Amniotic stem cell (primary cell): ENCODE results near the gene TRIM24.

Experiments
- DNase-seq: peaks from one replicate; lab custom pipeline; 2025; lab: John Stamatoyannopoulos, UW

The TRIM24 gene

DNA sequence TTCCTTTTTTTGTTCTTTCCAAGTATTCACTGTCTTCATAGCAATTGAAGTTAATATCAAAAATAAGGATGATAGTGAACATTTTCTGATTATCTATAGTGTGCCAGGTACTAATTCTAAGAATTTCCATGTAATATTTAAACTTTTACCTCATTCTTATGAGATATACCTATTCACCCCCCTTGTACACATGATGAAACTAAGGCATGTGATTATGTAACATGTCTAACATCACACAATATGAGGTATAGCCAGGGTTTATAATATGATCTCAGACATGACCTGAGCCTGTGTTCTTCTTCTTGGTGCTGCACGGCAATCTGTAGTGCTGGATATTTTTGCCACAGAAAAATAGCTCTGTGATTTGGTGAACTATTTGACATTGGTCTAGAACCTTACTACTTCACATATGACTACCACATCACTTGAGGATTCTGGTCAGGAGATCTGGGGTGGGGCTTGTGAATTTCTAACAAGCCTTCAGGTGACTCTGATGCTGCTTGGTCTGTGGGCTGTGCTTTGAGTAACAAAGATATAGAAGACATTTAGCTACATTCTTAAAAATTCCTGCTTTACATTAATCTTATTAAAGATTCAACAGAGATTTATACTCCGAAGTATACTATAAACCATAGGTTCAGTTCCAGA, 79.1 kb downstream of the TRIM24 start:
- no peak for DNase-seq

DNA sequence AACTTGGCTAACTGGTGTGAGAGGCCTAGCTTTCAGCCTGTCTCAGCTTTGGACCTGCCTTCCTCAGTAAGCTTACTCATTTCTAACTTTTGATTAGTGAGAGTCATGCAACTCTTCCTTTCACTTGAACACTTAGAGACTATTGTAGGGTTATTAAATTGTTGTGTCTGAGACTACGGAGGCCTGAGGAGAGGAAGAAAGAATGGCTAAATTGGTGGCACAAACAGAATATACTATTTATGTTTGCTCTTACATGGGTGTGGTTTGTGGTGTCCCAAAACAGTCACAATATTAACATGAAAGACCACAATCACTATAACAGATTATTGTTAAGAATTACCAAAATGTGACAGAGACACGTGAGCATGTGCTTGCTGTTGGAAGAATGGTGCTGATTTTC, 82.1 kb downstream of the TRIM24 start:
- DNase-seq, result no peak

DNA sequence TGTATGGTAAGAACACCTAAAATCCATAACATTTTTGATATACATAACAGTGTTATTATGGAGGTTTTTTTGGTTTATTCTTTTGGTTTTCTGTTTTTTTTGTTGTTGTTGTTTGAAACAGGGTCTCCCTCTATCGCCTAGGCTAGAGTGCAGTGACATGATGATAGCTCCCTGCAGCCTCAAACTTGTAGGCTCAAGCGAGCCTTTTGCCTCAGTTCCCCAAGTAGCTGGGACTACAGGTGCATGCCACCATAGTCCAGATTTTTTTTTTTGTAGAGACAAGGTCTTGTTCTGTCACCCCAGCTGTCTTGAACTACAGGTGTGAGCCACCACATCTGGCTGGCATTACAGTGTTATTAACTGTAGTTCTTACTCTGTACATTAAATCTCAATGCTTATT, 83.7 kb downstream of the TRIM24 start:
- DNase-seq, result no peak

DNA sequence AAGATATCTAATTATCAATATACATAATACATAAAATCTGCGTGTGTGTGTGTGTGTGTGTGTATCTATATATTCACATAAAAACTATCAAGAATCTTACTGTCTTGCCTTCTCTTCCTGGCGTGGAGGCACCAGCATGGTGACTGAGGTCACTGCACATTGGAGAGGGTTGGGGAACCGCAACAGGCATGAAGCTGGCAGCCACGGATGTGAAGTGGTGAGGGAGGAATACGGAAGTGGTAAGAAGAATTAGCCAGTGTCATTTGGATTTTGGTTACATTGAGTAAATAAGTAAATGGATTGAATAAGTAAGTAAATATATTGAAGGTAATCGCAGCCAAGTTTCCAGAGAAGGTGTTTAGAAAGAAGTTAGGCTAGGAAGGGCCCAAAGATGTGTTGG, 85.1 kb downstream of the TRIM24 start:
- no peak for DNase-seq

DNA sequence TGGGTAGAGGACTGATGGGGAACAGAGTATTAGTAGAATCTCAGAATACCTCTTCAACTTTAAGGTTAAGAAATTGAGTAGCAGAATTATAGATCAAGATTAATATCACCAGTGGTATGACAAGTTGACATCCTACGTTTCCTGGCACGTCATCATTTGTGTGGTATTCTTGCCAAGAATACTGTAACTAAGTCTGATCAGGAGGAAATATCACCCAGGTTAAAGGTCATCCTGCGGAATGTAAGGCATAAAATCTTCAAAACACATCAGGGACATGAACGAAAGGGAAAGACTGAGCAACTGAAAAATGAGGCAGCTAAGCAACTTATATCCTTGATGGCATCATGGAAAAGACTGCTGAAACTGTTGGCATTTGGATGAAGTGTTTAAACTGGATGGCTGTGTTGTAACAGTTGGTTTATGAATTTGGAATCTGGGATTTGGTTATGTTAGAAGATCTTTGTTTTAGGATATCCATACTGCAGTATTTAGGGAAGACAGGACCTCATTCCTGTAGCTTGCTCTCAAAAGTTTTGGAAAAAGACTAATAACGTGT, 86.1 kb downstream of the TRIM24 start:
- no peak for DNase-seq

DNA sequence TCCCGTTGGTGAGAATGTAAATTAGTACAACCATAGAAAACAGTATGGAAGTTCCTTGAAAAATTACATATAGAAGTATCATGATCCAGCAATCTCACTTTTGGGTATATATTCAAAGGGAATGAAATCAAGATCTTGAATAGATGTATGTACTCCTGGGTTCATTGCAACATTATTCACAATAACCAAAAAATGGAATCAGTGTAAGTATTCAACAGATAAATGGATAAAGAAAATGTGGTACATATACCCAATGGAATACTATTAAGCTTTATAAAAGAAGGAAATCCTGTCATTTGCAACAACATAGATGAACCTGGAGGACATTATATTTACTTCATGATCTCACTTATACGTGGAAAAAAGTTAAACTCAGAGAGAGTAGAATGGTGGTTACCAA, 86.8 kb downstream of the TRIM24 start:
- DNase-seq, result no peak

DNA sequence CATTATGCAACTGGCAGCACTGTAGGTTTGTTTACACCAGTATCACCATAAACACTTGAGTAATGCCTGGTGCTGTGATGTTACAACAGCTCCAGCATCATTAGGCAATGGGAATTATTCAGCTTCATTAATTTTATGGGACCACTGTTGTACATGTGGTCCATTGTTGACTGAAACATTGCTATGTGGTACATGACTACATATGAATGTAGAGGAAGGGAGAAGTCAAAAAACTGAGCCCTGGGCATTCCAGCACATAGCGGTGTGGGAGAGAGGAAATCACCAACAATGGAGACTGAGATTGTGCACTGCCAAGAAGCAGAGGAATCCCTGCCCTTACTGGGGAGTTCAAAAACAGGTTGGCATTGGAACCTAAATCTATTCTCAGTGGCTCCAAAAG, 89.0 kb downstream of the TRIM24 start:
- DNase-seq, result no peak

DNA sequence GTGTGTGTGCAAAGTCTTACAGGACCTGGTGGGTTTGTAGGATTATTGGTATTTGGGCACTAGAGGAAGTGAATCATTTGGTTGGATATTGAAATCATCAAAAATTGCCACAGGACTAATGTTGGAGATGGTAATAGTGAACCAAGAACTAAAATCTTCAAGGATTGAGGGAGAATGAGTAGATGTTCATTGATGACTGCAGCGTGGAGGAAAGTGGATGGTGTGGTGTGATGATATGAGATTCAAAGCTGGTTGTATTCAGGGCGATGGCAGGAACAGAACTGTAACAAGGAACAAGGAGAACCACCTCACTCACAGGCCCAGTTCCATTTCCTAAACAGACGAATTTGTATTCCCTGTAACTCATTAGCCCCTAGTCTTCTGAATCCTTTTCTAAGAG, 90.3 kb downstream of the TRIM24 start:
- DNase-seq, result no peak

DNA sequence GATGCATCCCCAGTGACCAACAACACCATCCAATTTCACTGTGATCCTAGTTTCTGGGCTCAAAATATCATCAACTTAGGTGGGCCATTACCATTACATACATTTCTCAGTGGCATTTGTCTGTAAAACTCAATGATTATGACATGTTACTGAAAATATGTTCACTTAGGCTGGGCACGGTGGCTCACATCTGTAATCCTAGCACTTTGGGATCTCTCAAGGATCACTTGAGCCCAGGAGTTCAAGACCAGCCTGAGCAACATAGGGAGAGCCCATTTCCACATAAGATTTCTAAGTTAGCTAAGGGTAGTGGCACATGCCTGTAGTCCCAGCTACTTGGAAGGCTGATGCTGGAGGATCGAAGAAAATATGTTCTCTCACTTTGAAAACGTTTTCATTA, 91.0 kb downstream of the TRIM24 start:
- DNase-seq, result no peak

DNA sequence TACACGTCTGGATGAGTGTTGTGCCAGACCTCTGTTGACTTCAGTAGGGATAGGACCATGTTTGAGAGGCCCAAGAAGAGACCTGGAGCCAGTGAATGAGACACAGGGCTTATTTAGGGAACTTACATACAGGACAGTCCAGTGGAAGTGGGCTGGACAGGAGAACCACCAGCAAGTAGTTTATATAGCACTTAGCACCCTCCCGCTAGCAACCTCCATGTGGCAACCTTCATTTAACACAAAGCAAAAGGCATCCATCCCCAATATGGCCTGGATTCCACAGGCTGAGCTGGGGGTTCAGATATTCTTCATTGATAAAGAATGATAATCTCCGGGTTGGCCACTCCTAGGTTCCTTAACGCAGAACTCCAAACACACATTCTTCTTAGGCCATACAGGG, 93.7 kb downstream of the TRIM24 start:
- DNase-seq, result no peak

DNA sequence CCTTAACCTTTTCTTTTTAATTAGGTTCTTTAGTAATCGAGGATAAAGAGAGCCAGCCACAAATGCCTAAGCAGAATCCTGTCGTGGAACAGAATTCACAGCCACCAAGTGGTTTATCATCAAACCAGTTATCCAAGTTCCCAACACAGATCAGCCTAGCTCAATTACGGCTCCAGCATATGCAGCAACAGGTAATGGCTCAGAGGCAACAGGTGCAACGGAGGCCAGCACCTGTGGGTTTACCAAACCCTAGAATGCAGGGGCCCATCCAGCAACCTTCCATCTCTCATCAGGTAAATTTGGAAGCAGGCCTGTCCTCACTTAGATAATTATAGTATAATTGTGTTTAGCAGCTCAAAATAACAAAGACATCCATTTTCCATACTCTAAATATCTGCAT, 94.6 kb downstream of the TRIM24 start:
- DNase-seq, result no peak

DNA sequence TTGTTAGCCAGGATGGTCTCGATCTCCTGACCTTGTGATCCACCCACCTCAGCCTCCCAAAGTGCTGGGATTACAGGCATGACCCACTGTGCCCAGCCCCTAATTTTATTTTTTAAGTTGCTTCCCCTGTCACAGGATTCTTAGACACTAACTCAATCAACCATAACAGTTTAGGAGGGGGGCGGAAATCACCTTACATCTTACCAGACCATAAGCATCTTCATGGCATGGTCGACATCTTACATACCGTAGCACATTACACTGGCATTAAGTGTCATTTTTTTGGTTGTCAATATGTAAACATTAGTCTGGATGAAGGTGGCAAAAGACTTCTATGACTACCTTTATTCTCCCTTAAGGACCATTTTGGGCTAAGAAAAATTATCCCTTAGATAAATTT, 95.6 kb downstream of the TRIM24 start:
- no peak for DNase-seq

DNA sequence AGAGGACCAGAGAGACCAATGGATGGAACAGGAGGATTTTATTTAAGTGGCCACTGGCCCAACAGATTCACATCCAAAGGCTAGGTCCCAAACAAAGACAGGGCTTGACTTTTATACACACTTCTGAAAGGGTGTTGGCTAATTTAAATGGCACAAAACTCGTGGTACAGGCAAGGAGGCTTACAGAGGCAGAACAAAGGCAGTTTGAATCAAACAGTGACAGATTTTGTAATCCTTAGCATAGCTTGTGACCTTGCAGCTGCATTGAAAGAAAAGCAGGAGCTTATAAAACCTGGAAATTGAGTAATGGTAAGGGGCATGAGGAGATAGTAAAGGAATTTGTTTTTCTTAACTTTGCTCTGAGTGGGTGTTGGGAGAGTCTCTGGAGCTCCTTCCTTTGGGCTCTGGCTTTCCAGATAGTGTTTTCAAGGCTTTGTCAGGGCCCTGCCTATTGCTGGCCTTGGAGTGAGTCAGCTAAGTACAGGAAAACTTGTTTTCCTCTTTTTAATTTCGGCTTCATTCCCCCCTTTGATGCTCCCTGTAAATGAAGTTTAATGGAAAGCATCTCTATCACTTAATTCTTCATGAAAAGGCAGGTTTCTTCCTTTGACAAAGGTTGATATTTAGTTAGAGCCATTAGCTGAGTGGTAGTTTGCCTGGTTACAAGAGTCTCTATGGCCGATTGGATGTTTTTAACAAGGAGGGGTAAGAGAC, 96.9 kb downstream of the TRIM24 start:
- DNase-seq, result no peak

DNA sequence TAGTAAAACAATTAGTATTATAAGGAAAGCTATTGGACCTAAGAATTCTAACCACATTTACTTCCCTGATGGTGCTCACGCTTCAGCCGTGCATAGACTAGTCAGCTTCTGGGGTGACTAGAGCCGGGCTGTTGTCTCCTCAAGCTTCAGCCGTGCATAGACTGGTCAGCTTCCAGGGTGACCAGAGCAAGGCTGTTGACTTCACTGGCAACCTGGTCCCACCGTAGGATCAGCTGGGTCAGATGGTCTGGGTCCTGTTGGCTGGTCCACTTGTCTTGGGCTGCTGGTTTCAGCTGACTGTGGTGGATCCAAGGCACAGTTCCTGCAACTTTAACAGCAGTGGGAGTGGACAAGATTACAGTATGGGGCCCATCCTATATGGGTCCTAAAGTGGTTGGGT, 99.4 kb downstream of the TRIM24 start:
- no peak for DNase-seq

DNA sequence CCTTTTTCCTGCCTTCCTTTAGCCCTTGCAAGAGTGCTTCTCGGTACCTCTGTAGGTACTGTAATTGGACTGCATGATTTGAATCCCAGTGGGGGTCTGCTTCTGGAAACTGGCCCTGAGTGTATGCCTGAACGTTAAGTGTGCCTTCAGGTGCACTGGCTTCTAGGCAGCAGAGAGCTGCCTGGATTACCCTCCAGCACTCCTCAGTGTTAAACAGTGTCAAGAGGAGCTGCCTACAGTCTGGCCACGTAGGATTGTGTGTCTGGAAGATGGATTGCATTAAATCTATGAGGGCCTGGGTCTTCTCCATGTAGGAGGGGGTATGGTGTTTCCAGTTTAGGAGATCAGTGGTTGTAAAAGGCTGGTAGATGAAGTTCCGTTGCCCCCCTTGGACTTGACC, 103.7 kb downstream of the TRIM24 start:
- DNase-seq, result no peak

DNA sequence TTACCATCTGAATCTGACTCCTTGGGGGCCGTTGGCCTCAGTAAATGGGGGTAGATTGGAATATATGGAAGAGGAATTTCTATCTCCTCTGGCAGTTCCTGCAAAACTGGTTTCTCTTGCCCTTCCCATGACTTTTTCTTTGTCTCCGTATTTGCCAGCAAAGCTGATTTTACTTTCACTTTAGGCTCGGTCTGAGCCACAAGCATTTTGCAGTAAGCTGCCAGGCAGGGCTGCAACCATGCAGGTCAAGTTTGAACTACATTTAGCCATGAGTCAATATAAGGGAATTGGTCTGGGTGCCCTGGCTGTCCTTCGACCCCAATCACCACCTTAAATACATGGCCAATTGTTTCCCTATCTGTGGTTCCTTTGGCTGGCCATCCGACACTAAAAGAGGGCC, 104.3 kb downstream of the TRIM24 start:
- DNase-seq, result no peak

DNA sequence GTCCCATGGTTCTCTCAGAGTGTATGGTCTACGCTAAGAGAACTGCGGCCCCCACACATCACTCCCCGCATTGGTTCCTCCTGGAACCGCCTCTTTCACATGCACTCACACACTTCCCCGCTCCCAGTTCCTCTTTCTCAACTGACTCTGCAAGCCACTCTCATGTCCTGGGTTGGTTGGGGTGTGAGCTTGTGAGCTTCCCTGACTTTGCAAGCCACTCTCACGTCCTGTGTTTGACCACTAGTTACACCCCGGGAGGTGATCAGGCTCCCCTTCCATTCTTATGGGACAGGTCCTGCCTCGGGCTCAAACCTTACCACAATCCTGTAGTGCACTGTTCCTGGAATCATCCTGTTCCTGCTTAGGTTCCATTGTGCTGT, 105.0 kb downstream of the TRIM24 start:
- DNase-seq, result no peak

DNA sequence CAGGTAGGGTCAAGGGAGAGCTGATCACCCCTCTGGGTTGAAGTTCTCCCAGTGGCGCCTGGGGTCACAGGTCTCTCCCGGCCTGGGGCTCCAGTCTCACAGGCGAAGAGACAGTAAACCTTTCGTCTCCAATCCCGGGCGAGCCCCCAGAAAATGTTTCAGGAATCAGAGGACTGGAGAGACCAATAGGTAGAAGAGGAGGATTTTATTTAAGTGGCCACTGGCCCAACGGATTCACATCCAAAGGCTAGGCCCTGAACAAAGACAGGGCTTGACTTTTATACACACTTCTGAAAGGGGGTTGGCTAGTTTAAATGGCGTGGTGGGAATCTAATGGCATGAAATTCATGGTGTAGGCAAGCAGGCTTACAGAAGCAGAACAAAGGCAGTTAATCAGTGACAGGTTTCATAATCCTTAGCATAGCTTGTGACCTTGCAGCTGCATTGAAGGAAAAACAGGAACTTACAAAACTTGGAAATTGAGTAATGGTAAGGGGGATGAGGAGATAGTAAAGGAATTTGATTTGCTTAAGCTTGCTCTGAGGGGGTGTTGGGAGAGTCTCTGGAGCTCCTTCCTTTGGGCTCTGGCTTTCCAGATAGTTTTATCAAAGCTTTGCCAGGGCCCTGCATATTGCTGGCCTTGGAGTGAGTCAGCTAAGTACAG, 105.5 kb downstream of the TRIM24 start:
- no peak for DNase-seq

DNA sequence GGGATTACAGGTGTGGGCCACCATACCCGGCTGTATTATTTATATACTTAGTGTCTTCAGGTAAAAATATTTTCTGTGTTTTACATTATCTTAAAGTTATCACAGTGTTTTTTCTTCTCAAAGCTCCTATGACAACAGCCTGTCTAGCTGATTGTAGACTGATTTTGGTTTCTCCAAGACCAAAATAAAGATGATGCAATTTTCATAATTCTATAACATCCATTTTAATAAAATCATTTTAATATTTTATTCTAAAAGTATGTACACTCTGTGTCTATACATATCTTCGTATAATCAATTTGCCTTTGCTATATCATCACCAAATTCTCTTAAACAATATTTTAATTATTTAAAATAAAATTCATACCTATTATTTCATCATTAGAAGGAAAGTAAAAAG, 108.6 kb downstream of the TRIM24 start:
- no peak for DNase-seq

DNA sequence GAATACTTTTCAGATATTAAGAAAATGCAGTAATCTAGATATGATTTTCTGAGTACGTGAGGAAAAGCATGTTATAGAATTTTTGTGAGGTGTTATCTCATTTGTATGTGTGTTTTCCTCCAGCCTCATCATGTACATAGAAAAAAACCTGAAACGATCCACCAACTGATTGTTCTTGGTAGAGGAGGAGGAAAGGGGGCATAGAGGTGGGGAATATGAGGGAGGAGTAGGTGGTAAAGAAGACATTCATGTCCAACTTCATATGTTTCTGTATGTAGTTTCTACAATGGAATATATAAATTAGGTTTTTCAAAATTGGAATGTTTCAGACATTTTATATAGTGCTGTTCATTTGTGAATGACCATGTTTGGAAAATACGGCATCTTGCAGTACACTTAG, 109.4 kb downstream of the TRIM24 start:
- no peak for DNase-seq

DNA sequence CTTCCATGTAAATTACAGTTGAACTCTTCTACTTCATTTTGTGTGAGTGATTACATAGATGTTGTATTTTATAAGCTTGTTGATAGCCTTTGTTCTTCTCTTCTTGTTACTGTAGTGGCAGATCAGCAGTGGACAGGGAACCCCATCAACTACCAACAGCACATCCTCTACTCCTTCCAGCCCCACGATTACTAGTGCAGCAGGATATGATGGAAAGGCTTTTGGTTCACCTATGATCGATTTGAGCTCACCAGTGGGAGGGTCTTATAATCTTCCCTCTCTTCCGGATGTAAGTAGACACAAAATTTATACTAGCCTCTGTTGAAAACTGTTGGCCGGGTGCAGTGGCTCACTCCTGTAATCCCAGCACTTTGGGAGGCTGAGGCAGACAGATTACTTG, 110.7 kb downstream of the TRIM24 start:
- no peak for DNase-seq

DNA sequence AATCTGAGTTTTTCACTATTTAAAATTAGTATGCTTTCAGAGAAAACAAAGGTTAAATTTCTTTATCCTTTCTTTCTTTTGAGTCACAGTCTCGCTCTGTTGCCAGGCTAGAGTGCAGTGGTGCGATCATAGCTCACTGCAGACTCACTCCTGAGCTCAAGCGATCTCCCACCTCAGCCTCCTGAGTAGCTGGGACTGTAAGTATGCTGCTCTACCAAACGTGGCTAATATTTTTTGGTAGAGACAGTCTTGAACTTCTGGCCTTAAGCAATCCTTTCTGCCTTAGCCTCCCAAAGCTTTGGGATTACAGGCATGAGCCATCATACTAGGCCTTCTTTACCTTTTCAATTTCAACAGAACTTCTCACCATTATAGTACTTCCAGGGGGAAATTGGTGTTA, 113.7 kb downstream of the TRIM24 start:
- no peak for DNase-seq

DNA sequence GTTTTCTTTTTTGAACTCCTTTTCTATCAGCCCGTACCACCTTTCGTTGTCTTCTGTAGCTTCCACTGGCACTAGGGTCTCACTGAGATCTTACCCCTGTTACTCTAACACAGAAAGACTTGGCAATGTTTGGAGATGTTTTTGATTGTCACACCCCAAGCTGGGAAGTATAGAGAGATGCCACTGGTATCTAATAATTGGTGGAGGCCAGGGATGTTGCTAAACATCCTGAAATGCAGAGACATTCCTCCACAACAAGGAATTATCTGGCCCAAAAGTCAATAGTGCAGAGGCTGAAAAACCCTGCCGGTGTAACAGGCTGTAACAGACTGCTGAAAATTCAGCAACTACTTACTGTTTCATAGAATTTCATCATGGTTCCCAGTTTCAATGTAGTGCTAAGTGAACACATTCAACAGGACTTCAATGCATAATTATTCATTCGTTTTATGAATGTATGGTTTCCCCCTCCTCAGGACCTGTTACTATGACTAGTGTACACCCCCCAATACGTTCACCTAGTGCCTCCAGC, 115.9 kb downstream of the TRIM24 start:
- no peak for DNase-seq
